Endothelial cell of umbilical vein (primary cell): ENCODE measurements around the gene ZBTB39. TPM values are rescaled to one million over a fixed set of nuclear protein-coding genes. Genes with fewer than 3 reads are reported as not detected.

Experiments used
- BruUV-seq: library from RNA; stranded (reverse); fragments of 400-500 nt; replicated peaks from 2 replicates; lab custom pipeline; 2021; lab: Mats Ljungman, UMichigan
- CTCF ChIA-PET: fragments of 300-600, 350-600 bp; sonication (Branson Sonifier 250); formaldehyde crosslinking; loops from one replicate; lab custom pipeline; 2021; ENCODE audit warnings: antibody characterized with exemption, inconsistent platforms; lab: Charles Lee
- POLR2A ChIA-PET: fragments of 300-600, 350-600 bp; sonication (Branson Sonifier 250); formaldehyde crosslinking; loops from one replicate; lab custom pipeline; 2021; ENCODE audit warnings: antibody characterized with exemption, inconsistent platforms; lab: Charles Lee
- DNase-seq: peaks from one replicate; pipeline ENCODE4 v3.0.0-alpha.2; 2011; ENCODE audit warnings: low read depth, low spot score
- FAIRE-seq: peaks from 2 replicates; lab custom pipeline; 2011; peaks lifted over from hg19 to GRCh38; lab: Jason Lieb, UNC
- H2AFZ ChIP-seq: 2 replicates; pipeline ENCODE4 v1.6.0; 2012; ENCODE audit warnings: low read depth, low read length, control low read depth, inconsistent platforms
- H3K27ac ChIP-seq: 2 replicates; pipeline ENCODE4 v1.5.1; 2011; ENCODE audit warnings: low read depth, mild to moderate bottlenecking, control low read depth, low read length, moderate library complexity; ENCODE audit not compliant: insufficient read depth
- H3K27me3 ChIP-seq, 2 experiments: 2 replicates each; pipeline versions ENCODE4 v1.6.0 to v1.6.1; 2011; ENCODE audit warnings: low read length in 2 of 2, mixed read lengths in 1 of 2; ENCODE audit not compliant: control insufficient read depth in 2 of 2, insufficient read depth in 2 of 2
- H3K36me3 ChIP-seq, 2 experiments: 2 replicates in 1 of 2; 3 replicates in 1 of 2; pipeline ENCODE4 v1.5.1; 2011; ENCODE audit warnings: low read length in 2 of 2, mild to moderate bottlenecking in 1 of 2, moderate library complexity in 1 of 2; ENCODE audit not compliant: control insufficient read depth in 2 of 2, insufficient read depth in 2 of 2; ENCODE audit errors: extremely low read depth in 1 of 2
- H3K4me1 ChIP-seq: 3 replicates; pipeline ENCODE4 v1.5.1; 2011; ENCODE audit warnings: mild to moderate bottlenecking, low read length; ENCODE audit not compliant: control insufficient read depth, insufficient read depth; ENCODE audit errors: extremely low read depth
- H3K4me2 ChIP-seq: 2 replicates; pipeline ENCODE4 v1.6.1; 2011; ENCODE audit warnings: low read length, control low read depth, mixed read lengths; ENCODE audit not compliant: insufficient read depth
- H3K4me3 ChIP-seq, 3 experiments: fragments of 200-600 bp in 1 of 3; sonication (generic), shearing (Covaris generic) in 1 of 3; replicated peaks in 1 of 3; 2 replicates each; pipeline ENCODE4 v1.5.1; 2011 to 2016; ENCODE audit warnings: control low read depth in 3 of 3, low read length in 3 of 3, mild to moderate bottlenecking in 2 of 3, inconsistent platforms in 1 of 3, low read depth in 1 of 3, moderate library complexity in 1 of 3; ENCODE audit not compliant: insufficient read depth in 1 of 3
- H3K79me2 ChIP-seq: 2 replicates; pipeline ENCODE4 v1.6.0; 2012; ENCODE audit warnings: low read length, inconsistent platforms; ENCODE audit not compliant: control insufficient read depth, insufficient read depth
- H3K9ac ChIP-seq: replicated peaks from 2 replicates; pipeline ENCODE3; 2011; ENCODE audit warnings: low read length, control low read depth; ENCODE audit not compliant: insufficient read depth; ENCODE audit errors: extremely low read depth
- H3K9me1 ChIP-seq: replicated peaks from 3 replicates; pipeline ENCODE4 v1.6.0; 2011; ENCODE audit warnings: mild to moderate bottlenecking, low read length; ENCODE audit not compliant: control insufficient read depth, insufficient read depth; ENCODE audit errors: extremely low read depth
- H3K9me3 ChIP-seq: replicated peaks from 2 replicates; pipeline ENCODE4 v1.5.1; 2012; ENCODE audit warnings: low read length, inconsistent platforms; ENCODE audit not compliant: control insufficient read depth, insufficient read depth
- H4K20me1 ChIP-seq: replicated peaks from 2 replicates; pipeline ENCODE3; 2011; ENCODE audit warnings: mild to moderate bottlenecking, low read length; ENCODE audit not compliant: control insufficient read depth, insufficient read depth; ENCODE audit errors: extremely low read depth
- CTCF ChIP-seq, 2 donors: IDR thresholded peaks; 1 replicate in 1 of 2; 2 replicates in 1 of 2; pipeline ENCODE4 v1.5.1; 2011; ENCODE audit warnings: low read length in 2 of 2, mild to moderate bottlenecking in 2 of 2, moderate library complexity in 2 of 2, control low read depth in 1 of 2, inconsistent platforms in 1 of 2, low read depth in 1 of 2; ENCODE audit not compliant: insufficient read depth in 1 of 2; ENCODE audit errors: extremely low read depth in 1 of 2
- FOS ChIP-seq: IDR thresholded peaks from 2 replicates; pipeline ENCODE4 v1.6.1; 2011; ENCODE audit warnings: mild to moderate bottlenecking, low read length, moderate library complexity, borderline replicate concordance; ENCODE audit not compliant: insufficient read depth
- GATA2 ChIP-seq: IDR thresholded peaks from 2 replicates; pipeline ENCODE4 v1.7.0; 2011; ENCODE audit warnings: low read depth, mild to moderate bottlenecking, moderate library complexity, mixed read lengths, low read length; ENCODE audit not compliant: insufficient read length, insufficient read depth
- JUN ChIP-seq: IDR thresholded peaks from 2 replicates; pipeline ENCODE4 v1.6.1; 2011; ENCODE audit warnings: borderline replicate concordance, low read depth; ENCODE audit not compliant: insufficient read length, insufficient read depth
- MYC ChIP-seq: IDR thresholded peaks from one replicate; pipeline ENCODE4 v1.6.1; 2011; ENCODE audit warnings: mild to moderate bottlenecking, low read depth, low read length
- POLR2A ChIP-seq: IDR thresholded peaks from 2 replicates; pipeline ENCODE4 v1.6.1; 2012; ENCODE audit warnings: low read depth, mild to moderate bottlenecking, control low read depth, low read length
- POLR2AphosphoS5 ChIP-seq: IDR thresholded peaks from 2 replicates; pipeline ENCODE4 v1.6.1; 2012; ENCODE audit warnings: low read depth, mild to moderate bottlenecking, control low read depth, low read length, moderate library complexity; ENCODE audit not compliant: insufficient read depth
- dilution Hi-C: fragments of 300-500 bp; cut with MboI; formaldehyde crosslinking; loops from one replicate; pipeline ENCODE4 v1.15.0; 2019; ENCODE audit warnings: low sequenced_read_pairs; ENCODE audit not compliant: extremely low pct_ligation_motif_present
- intact Hi-C: fragments of 100-400 bp; cut with micrococcal nuclease; formaldehyde crosslinking; loops from one replicate; pipeline ENCODE4 v1.10.0; 2022
- polyA plus RNA-seq, 4 experiments: library from polyadenylated mRNA; depleted of rRNA in 3 of 4; stranded (reverse) in 3 of 4; unstranded in 1 of 4; fragments of >200 nt; gene quantifications; 2 replicates each; pipeline versions ENCODE4 v1.2.1 to v1.2.3, GENCODE V29; 2011 to 2012; ENCODE audit warnings: missing spikeins in 1 of 4
- total RNA-seq: library from RNA; stranded (reverse); gene quantifications from 2 replicates; pipeline ENCODE4 v1.2.3, GENCODE V29; 2021
- TF ChIP-seq, protein P1 (sequence below): IDR thresholded peaks from 2 replicates; pipeline ENCODE4 v1.6.1; 2011; ENCODE audit not compliant: insufficient read depth, insufficient read length

ZBTB39 gene
- total and polyA plus RNA-seq, 2 donors (not counting 3 experiments of a cell fraction or from before 2014, with no cell fraction given): 5.9 to 8.5 TPM

GRCh38 chr12:57029457-57029856 is 23.1 kb upstream of the ZBTB39 start:
- CTCF ChIA-PET: interaction anchor here (1.0 kb wide), 1 partner anchor 11 kb away, joined by 3 read pairs; no protein-coding TSS in a partner anchor
- DNase-seq: no peak

More at GRCh38 chr12:57029457-57029856, 23.1 kb upstream of the ZBTB39 start:
- Histone ChIP-seq H3K4me3 (no peak overlapping the region), H3K27me3 (peaks cover 14 to 22% of the 10 kb centered on the region in 2 experiments), H4K20me1 (no peaks in the 10 kb centered on the region), H3K4me1 (no peaks in the 10 kb centered on the region), H3K79me2 (no peaks in the 10 kb centered on the region), H3K9me3 (no peaks in the 10 kb centered on the region), H3K9ac (no peak overlapping the region), H3K27ac (no peak overlapping the region), H3K4me2 (no peak overlapping the region), H3K9me1 (no peaks in the 10 kb centered on the region), H3K36me3 (no peaks in the 10 kb centered on the region), H2AFZ (no peak overlapping the region)
- TF ChIP-seq CTCF (IDR thresholded peaks at IDR 0.05; ENCODE audit: extremely low read depth in 1 of 2, insufficient read depth in 1 of 2, low read depth in 1 of 2, low read length in 2 of 2) (no peak), GATA2 (no peak), POLR2AphosphoS5 (no peak), POLR2A (no peak), JUN (no peak), MYC (no peak), FOS (no peak)
- TF ChIP-seq, protein P1, sequence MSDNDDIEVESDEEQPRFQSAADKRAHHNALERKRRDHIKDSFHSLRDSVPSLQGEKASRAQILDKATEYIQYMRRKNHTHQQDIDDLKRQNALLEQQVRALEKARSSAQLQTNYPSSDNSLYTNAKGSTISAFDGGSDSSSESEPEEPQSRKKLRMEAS: no peak
- intact Hi-C loops: no loop called here
- dilution Hi-C loops: no loop called here
- BruUV-seq: no TSS peak
- FAIRE-seq: no peak
- POLR2A ChIA-PET: no interaction called here
